ENCODE results near the gene FOLR1.

GRCh38 chr11:72146625-72147024 lies 45.3 kb upstream of the FOLR1 start:
- no peak for TF ChIP-seq POLR2A (IDR thresholded peaks at IDR 0.05)
- TF ChIP-seq CTCF (IDR thresholded peaks at IDR 0.05): no peak

Data from lower leg skin (tissue), 3 donors.